ENCODE measurements around the gene HCAR2. TPM values are rescaled to one million over a fixed set of nuclear protein-coding genes. Genes with fewer than 3 reads are reported as not detected.
A peak's percentile ranks its signal among the peaks of the same experiment; 100 is the strongest.
"Not testable (repeated sequence)": the region's sequence is repeated elsewhere in the genome, so short reads cannot be mapped to it uniquely, and the experiment has no call there.

The HCAR2 gene
- total and polyA plus RNA-seq, 3 experiments from 2014 or later, result not detected

- CTCF ChIA-PET, result no interaction called here
- H3K27ac ChIP-seq (ENCODE audit: low read depth, low read length), result peak overlapping the region; percentile 1
- Mint-ChIP-seq H3K27me3 (peaks cover 3 to 19% of the 10 kb centered on the region in 2 donors), H3K27ac (peak overlapping the region in 1 of 8 donors; percentile 55), H3K36me3 (no peaks in the 10 kb centered on the region), H3K9me3 (no peaks in the 10 kb centered on the region), H3K4me3 (no peak overlapping the region), H3K4me1 (peaks cover 0 to 9% (median 8%) of the 10 kb centered on the region in 3 donors)
- no peak for DNase-seq
- H3K27me3 ChIP-seq (ENCODE audit: insufficient read depth, low read length, poor library complexity, severe bottlenecking), result no peaks in the 10 kb centered on the region
- H3K9me3 ChIP-seq (ENCODE audit: low read length), result no peaks in the 10 kb centered on the region
- no peaks in the 10 kb centered on the region for H3K36me3 ChIP-seq (ENCODE audit: insufficient read depth, low read length)
- H3K4me1 ChIP-seq (ENCODE audit: insufficient read depth, low read length), result peaks cover 3% of the 10 kb centered on the region
- POLR2A ChIA-PET, result interaction anchor here (0.6 kb wide), 1 partner anchor 194 kb away, joined by 5 read pairs; no protein-coding TSS in a partner anchor
- no peak overlapping the region for H3K4me3 ChIP-seq (ENCODE audit: low read length)
Measured at GRCh38 chr12:122725452-122726079, 22.4 kb upstream of the HCAR2 start.

GRCh38 chr12:122724641-122725243 is 21.6 kb upstream of the HCAR2 start:
- no peak for DNase-seq
- CTCF ChIA-PET, result no interaction called here
- H3K27ac Mint-ChIP-seq, result no peak overlapping the region
- no peaks in the 10 kb centered on the region for H3K36me3 ChIP-seq (ENCODE audit: insufficient read depth, low read length)
- H3K4me1 Mint-ChIP-seq, result peaks cover 0 to 9% (median 8%) of the 10 kb centered on the region in 3 donors
- H3K4me3 ChIP-seq (ENCODE audit: low read length), result no peak overlapping the region
- H3K27me3 Mint-ChIP-seq, result peaks cover 3 to 17% of the 10 kb centered on the region in 2 donors
- no peak overlapping the region for H3K27ac ChIP-seq (ENCODE audit: low read depth, low read length)
- H3K4me3 Mint-ChIP-seq, result no peak overlapping the region
- H3K9me3 Mint-ChIP-seq, result no peaks in the 10 kb centered on the region
- POLR2A ChIA-PET, result no interaction called here
- H3K4me1 ChIP-seq (ENCODE audit: insufficient read depth, low read length), result peaks cover 3% of the 10 kb centered on the region
- no peaks in the 10 kb centered on the region for H3K27me3 ChIP-seq (ENCODE audit: insufficient read depth, low read length, poor library complexity, severe bottlenecking)
- H3K36me3 Mint-ChIP-seq, result no peaks in the 10 kb centered on the region
- H3K9me3 ChIP-seq (ENCODE audit: low read length), result no peaks in the 10 kb centered on the region

DNA sequence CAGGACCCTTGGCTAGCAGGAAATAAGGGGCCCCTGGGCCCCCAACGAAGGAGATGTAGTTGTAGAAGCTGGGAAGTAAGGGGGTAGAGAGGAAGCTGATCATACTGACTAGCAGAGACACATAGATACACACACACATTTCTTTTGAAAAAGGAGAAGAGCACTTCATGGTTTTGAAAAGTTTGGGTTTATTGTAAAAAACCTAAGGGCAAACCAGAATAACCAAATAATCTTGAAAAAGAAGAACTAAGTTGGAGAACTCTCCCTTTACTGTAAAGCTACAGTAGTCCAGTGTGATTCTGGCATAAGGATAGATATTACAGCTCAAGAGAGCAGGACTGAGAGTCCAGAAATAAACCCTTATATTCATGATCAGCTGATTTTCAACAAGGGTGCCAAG is 19.2 kb upstream of the HCAR2 start:
- H3K9me3 Mint-ChIP-seq, result no peaks in the 10 kb centered on the region
- CTCF ChIA-PET, result no interaction called here
- peaks cover 3% of the 10 kb centered on the region for H3K4me1 ChIP-seq (ENCODE audit: insufficient read depth, low read length)

DNA sequence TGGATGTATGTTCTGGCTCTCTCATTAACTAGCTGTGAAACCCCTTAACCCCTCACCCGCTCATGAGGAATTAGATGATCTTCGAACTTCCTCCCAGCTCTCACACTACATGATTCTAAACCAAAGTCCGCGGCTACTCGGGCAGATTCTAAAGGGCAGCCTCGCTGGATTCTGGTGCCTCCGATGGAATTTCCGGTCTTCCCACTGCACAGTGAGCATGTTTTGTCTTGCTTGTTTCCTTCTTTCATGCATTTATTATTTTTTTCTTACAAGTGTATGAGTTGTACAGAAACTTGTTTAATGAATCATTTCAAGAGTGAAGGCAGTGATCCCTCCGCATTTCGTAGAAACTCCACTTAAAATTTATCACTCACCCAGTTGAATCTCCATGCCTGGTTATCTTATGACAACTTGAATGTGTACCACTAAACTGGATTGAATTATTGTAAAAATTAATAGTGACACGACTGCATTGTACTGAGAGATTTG is 17.9 kb upstream of the HCAR2 start:
- H3K4me1 ChIP-seq (ENCODE audit: insufficient read depth, low read length), result peaks cover 3% of the 10 kb centered on the region
- Mint-ChIP-seq H3K36me3 (no peaks in the 10 kb centered on the region), H3K27me3 (peaks cover 2 to 9% of the 10 kb centered on the region in 2 donors), H3K4me1 (peaks cover 0 to 5% (median 5%) of the 10 kb centered on the region in 3 donors), H3K27ac (no peak overlapping the region), H3K9me3 (no peaks in the 10 kb centered on the region), H3K4me3 (no peak overlapping the region)
- no peaks in the 10 kb centered on the region for H3K9me3 ChIP-seq (ENCODE audit: low read length)
- no peak overlapping the region for H3K4me3 ChIP-seq (ENCODE audit: low read length)
- H3K27me3 ChIP-seq (ENCODE audit: insufficient read depth, low read length, poor library complexity, severe bottlenecking), result no peaks in the 10 kb centered on the region
- no peak overlapping the region for H3K27ac ChIP-seq (ENCODE audit: low read depth, low read length)
- POLR2A ChIA-PET, result no interaction called here
- CTCF ChIA-PET, result no interaction called here
- no peaks in the 10 kb centered on the region for H3K36me3 ChIP-seq (ENCODE audit: insufficient read depth, low read length)
- DNase-seq, result no peak

More for the DNA sequence above, 19.2 kb upstream of the HCAR2 start:
- no peak for DNase-seq
- Mint-ChIP-seq H3K4me1 (peaks cover 0 to 9% (median 8%) of the 10 kb centered on the region in 3 donors), H3K27me3 (peaks cover 2 to 9% of the 10 kb centered on the region in 2 donors), H3K36me3 (no peaks in the 10 kb centered on the region), H3K27ac (no peak overlapping the region), H3K4me3 (no peak overlapping the region)
- POLR2A ChIA-PET, result no interaction called here
- H3K27me3 ChIP-seq (ENCODE audit: insufficient read depth, low read length, poor library complexity, severe bottlenecking), result no peaks in the 10 kb centered on the region
- no peak overlapping the region for H3K27ac ChIP-seq (ENCODE audit: low read depth, low read length)
- H3K4me3 ChIP-seq (ENCODE audit: low read length), result no peak overlapping the region
- H3K36me3 ChIP-seq (ENCODE audit: insufficient read depth, low read length), result no peaks in the 10 kb centered on the region
- H3K9me3 ChIP-seq (ENCODE audit: low read length), result no peaks in the 10 kb centered on the region

DNA sequence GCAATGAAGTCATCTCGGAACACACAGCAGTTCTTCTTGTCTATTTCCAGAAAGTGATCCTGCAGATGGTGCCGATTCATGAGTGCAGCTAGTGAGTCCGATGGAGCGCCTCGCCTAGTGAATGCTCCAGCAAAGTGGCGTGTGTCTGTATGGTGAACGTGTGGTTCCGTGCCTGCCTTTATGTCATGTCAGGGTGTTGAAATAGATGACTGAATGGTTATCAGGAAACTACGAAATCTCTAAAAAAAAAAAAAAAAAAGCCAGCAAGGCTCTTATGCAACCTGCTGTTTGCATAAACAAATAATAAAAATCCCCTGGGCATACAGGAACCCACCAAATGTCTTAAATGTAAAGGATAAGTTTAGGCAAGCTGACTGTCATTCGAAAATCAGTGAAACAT is 13.5 kb upstream of the HCAR2 start, which contains the start of gene HCAR3:
Gene HCAR3, minus strand, starts transcription at position 154 of the 400 bp plus-strand sequence. Its CDS starts 74 bp downstream, at position 80.
- H3K27ac Mint-ChIP-seq; H3K27me3 Mint-ChIP-seq; POLR2A ChIA-PET; H3K36me3 ChIP-seq (ENCODE audit: insufficient read depth, low read length); H3K4me3 Mint-ChIP-seq; DNase-seq; H3K27ac ChIP-seq (ENCODE audit: low read depth, low read length); H3K9me3 Mint-ChIP-seq; H3K4me3 ChIP-seq (ENCODE audit: low read length); H3K9me3 ChIP-seq (ENCODE audit: low read length); H3K36me3 Mint-ChIP-seq; CTCF ChIA-PET; H3K4me1 Mint-ChIP-seq; H3K4me1 ChIP-seq (ENCODE audit: insufficient read depth, low read length); H3K27me3 ChIP-seq (ENCODE audit: insufficient read depth, low read length, poor library complexity, severe bottlenecking): not testable (repeated sequence)

DNA sequence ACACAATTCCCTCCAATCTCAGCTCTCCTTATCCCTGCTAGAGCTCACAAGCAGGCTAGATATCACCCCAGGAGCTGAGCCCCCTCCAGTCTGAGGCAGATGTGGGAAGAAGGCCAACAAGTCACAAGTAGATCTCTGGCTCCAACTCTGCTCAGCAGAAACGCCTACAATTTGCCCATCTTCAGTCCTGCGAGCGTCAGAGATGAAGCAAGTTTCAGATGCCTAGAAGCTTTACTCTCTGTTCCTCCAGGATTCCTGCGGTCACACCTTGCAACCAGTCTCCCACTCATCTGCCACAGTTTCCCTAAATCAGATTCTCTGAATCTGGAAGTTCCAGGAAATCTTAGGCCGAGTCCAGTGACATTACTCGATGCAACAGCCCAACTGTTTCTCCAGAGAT is 12.1 kb upstream of the HCAR2 start:
- CTCF ChIA-PET; H3K36me3 Mint-ChIP-seq; H3K27ac ChIP-seq (ENCODE audit: low read depth, low read length); H3K9me3 ChIP-seq (ENCODE audit: low read length); H3K27ac Mint-ChIP-seq; H3K4me3 Mint-ChIP-seq; H3K36me3 ChIP-seq (ENCODE audit: insufficient read depth, low read length); H3K27me3 ChIP-seq (ENCODE audit: insufficient read depth, low read length, poor library complexity, severe bottlenecking); H3K4me1 Mint-ChIP-seq; H3K4me1 ChIP-seq (ENCODE audit: insufficient read depth, low read length); H3K27me3 Mint-ChIP-seq; H3K4me3 ChIP-seq (ENCODE audit: low read length); DNase-seq; H3K9me3 Mint-ChIP-seq: not testable (repeated sequence)
- POLR2A ChIA-PET, result interaction anchor here (0.7 kb wide), 1 partner anchor 58 kb away, joined by 3 read pairs; no protein-coding TSS in a partner anchor

- H3K4me1 ChIP-seq (ENCODE audit: insufficient read depth, low read length); H3K9me3 ChIP-seq (ENCODE audit: low read length); H3K36me3 Mint-ChIP-seq; POLR2A ChIA-PET; H3K27ac Mint-ChIP-seq; H3K36me3 ChIP-seq (ENCODE audit: insufficient read depth, low read length); H3K27me3 ChIP-seq (ENCODE audit: insufficient read depth, low read length, poor library complexity, severe bottlenecking); H3K4me3 Mint-ChIP-seq; H3K4me3 ChIP-seq (ENCODE audit: low read length); CTCF ChIA-PET; H3K27ac ChIP-seq (ENCODE audit: low read depth, low read length); H3K9me3 Mint-ChIP-seq; H3K4me1 Mint-ChIP-seq; H3K27me3 Mint-ChIP-seq; DNase-seq: not testable (repeated sequence)
Measured at GRCh38 chr12:122713491-122714188, 10.5 kb upstream of the HCAR2 start.

DNA sequence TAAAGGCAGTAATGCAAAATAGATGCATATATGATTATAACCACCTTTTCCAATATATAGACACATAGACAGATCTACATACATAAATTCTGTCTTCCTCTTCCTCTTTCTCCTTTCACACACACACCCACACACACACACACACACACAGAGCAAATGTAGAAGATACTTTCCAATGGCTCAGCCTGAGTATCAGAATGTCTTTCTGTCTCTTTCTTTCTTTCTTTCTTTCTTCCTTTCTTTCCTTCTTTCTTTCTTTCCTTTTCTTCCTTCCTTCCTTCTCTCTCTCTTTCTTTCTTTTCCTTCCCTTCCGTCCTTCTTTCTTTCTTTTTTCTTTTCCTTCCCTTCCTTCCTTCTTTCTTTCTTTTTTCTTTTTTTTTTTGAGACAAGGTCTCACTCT is 8.1 kb upstream of the HCAR2 start:
- POLR2A ChIA-PET; DNase-seq; H3K27ac Mint-ChIP-seq; H3K4me1 ChIP-seq (ENCODE audit: insufficient read depth, low read length); H3K9me3 ChIP-seq (ENCODE audit: low read length); H3K4me1 Mint-ChIP-seq; H3K4me3 Mint-ChIP-seq; H3K9me3 Mint-ChIP-seq; CTCF ChIA-PET; H3K36me3 ChIP-seq (ENCODE audit: insufficient read depth, low read length); H3K27me3 ChIP-seq (ENCODE audit: insufficient read depth, low read length, poor library complexity, severe bottlenecking); H3K36me3 Mint-ChIP-seq; H3K27ac ChIP-seq (ENCODE audit: low read depth, low read length); H3K4me3 ChIP-seq (ENCODE audit: low read length); H3K27me3 Mint-ChIP-seq: not testable (repeated sequence)
